MM.1S (cell line): ENCODE data around the gene CFAP61.

Experiments used
- DNase-seq: peaks from one replicate; pipeline ENCODE4 v3.0.0-alpha.2; 2015
- H2AFZ ChIP-seq: fragments of 300-600 bp; sonication (generic); 2 replicates; pipeline ENCODE4 v1.6.0; 2016; ENCODE audit warnings: antibody characterized with exemption, low read length
- H3F3A ChIP-seq: fragments of 300-600 bp; sonication (generic); 2 replicates; pipeline ENCODE4 v1.6.1; 2016; ENCODE audit warnings: mild to moderate bottlenecking, antibody characterized with exemption, low read length, moderate library complexity, mixed read lengths; ENCODE audit not compliant: insufficient read depth
- H3K27ac ChIP-seq: fragments of 300-600 bp; sonication (generic); 2 replicates; pipeline ENCODE4 v1.5.1; 2016; ENCODE audit warnings: mild to moderate bottlenecking, low read length
- H3K27me3 ChIP-seq: fragments of 300-600 bp; sonication (generic); replicated peaks from 2 replicates; pipeline ENCODE4 v1.6.0; 2016; ENCODE audit warnings: low read length; ENCODE audit not compliant: insufficient read depth
- H3K36me3 ChIP-seq: fragments of 300-600 bp; sonication (generic); replicated peaks from 2 replicates; pipeline ENCODE4 v1.6.1; 2016; ENCODE audit warnings: mild to moderate bottlenecking, low read length, mixed read lengths; ENCODE audit not compliant: insufficient read depth
- H3K4me1 ChIP-seq: fragments of 300-600 bp; sonication (generic); 2 replicates; pipeline ENCODE4 v1.6.1; 2016; ENCODE audit warnings: low read length, mixed read lengths
- H3K4me2 ChIP-seq: fragments of 300-600 bp; sonication (generic); 2 replicates; pipeline ENCODE4 v1.6.0; 2016; ENCODE audit warnings: low read depth, low read length
- H3K4me3 ChIP-seq: fragments of 300-600 bp; sonication (generic); 2 replicates; pipeline ENCODE4 v1.5.1; 2016; ENCODE audit warnings: low read length, mixed read lengths
- H3K79me2 ChIP-seq: fragments of 300-600 bp; sonication (generic); 2 replicates; pipeline ENCODE4 v1.6.1; 2016; ENCODE audit warnings: mixed run types, low read length, mixed read lengths
- H3K9ac ChIP-seq: fragments of 300-600 bp; sonication (generic); 2 replicates; pipeline ENCODE4 v1.6.1; 2016; ENCODE audit warnings: low read length, mixed read lengths
- H3K9me2 ChIP-seq: fragments of 300-600 bp; sonication (generic); replicated peaks from 2 replicates; pipeline ENCODE4 v1.6.1; 2016; ENCODE audit warnings: mild to moderate bottlenecking, low read length, mixed read lengths; ENCODE audit not compliant: insufficient read depth
- H3K9me3 ChIP-seq: fragments of 300-600 bp; sonication (generic); replicated peaks from 2 replicates; pipeline ENCODE4 v1.6.1; 2016; ENCODE audit warnings: mild to moderate bottlenecking, low read length, mixed read lengths; ENCODE audit not compliant: insufficient read depth
- H4K20me1 ChIP-seq: fragments of 300-600 bp; sonication (generic); 2 replicates; pipeline ENCODE4 v1.6.1; 2016; ENCODE audit warnings: mild to moderate bottlenecking, low read length, moderate library complexity, mixed read lengths; ENCODE audit not compliant: insufficient read depth
- EZH2 ChIP-seq: fragments of 300-600 bp; sonication (generic); optimal IDR thresholded peaks from 2 replicates; pipeline ENCODE3; 2017; ENCODE audit warnings: low read depth, mild to moderate bottlenecking, antibody characterized with exemption, low read length, mixed read lengths
- EZH2phosphoT487 ChIP-seq: fragments of 300-600 bp; sonication (generic); IDR thresholded peaks from 2 replicates; pipeline ENCODE4 v1.6.1; 2018; ENCODE audit warnings: antibody characterized with exemption, low read length
- TF ChIP-seq, protein P1 (sequence below): fragments of 300-600 bp; sonication (generic); IDR thresholded peaks from 2 replicates; pipeline ENCODE4 v1.5.1; 2016; ENCODE audit warnings: antibody characterized with exemption, low read length, mixed read lengths

CFAP61 gene

DNA sequence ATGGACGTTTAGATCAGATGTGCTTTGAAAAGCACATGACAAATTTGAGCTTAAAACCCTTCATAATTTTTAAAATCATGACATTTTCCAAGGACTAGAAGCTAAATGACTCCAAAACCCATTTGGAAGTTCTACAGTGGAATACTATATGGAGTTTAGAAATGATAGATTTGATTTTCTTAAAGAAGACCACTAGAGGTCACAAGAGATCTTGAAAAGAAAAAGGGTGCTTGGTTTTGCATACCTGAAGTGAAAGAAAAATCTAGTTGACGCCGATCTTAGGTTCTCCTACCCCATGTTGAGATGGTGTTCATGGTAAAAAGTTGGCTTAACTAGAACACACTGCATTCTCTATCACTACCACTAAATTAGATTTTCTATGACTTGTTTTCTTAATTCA lies 31.5 kb downstream of the CFAP61 start:
- Histone ChIP-seq H3K9ac (no peak overlapping the region), H4K20me1 (no peaks in the 10 kb centered on the region), H3K4me1 (no peaks in the 10 kb centered on the region), H3K79me2 (no peaks in the 10 kb centered on the region), H3K9me2 (no peaks in the 10 kb centered on the region), H2AFZ (peak overlapping the region; percentile 17), H3K9me3 (no peaks in the 10 kb centered on the region), H3K27me3 (no peaks in the 10 kb centered on the region), H3K27ac (no peak overlapping the region), H3F3A (no peaks in the 10 kb centered on the region), H3K4me2 (peak overlapping the region; percentile 29; the same call in 1 of the 2 replicates), H3K4me3 (no peak overlapping the region), H3K36me3 (no peaks in the 10 kb centered on the region)
- DNase-seq: peak; percentile 64
- TF ChIP-seq, protein P1, sequence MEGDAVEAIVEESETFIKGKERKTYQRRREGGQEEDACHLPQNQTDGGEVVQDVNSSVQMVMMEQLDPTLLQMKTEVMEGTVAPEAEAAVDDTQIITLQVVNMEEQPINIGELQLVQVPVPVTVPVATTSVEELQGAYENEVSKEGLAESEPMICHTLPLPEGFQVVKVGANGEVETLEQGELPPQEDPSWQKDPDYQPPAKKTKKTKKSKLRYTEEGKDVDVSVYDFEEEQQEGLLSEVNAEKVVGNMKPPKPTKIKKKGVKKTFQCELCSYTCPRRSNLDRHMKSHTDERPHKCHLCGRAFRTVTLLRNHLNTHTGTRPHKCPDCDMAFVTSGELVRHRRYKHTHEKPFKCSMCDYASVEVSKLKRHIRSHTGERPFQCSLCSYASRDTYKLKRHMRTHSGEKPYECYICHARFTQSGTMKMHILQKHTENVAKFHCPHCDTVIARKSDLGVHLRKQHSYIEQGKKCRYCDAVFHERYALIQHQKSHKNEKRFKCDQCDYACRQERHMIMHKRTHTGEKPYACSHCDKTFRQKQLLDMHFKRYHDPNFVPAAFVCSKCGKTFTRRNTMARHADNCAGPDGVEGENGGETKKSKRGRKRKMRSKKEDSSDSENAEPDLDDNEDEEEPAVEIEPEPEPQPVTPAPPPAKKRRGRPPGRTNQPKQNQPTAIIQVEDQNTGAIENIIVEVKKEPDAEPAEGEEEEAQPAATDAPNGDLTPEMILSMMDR: peak; percentile 50
- TF ChIP-seq EZH2phosphoT487: no peak

DNA sequence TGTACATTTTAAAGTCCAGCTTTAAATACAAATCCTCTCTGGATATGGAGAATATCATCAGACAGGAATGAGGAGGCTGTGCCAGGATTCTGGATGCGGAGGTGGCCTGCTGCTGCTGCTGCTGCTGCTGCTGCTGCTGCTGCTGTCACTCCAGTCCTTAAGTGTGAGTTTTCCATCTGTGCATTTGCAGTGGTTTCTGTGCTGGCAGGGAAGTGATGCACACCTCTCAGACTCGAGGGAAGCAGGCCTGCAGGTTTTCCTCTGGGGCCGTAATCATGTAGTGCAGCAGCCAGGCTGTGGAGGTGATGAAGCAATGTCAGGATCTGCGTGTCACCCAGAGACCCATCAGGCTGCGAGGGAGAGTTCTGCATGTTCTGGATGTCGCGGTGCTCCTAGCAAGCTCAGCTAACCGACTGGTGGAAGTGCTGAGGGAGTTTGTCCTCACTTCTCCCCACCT lies 32.0 kb downstream of the CFAP61 start:
- TF ChIP-seq, protein P1: no peak
- TF ChIP-seq EZH2 (no peak), EZH2phosphoT487 (no peak)
- no peak for DNase-seq
- H3K9me2 ChIP-seq: no peaks in the 10 kb centered on the region
- H2AFZ ChIP-seq: peak overlapping the region; percentile 17
- no peak overlapping the region for H3K4me3 ChIP-seq
- no peaks in the 10 kb centered on the region for H3F3A ChIP-seq
- H3K27ac ChIP-seq: no peak overlapping the region
- H3K27me3 ChIP-seq: no peaks in the 10 kb centered on the region
- H3K4me2 ChIP-seq: peak overlapping the region; percentile 29; the same call in 1 of the 2 replicates
- no peaks in the 10 kb centered on the region for H3K79me2 ChIP-seq
- H3K4me1 ChIP-seq: no peaks in the 10 kb centered on the region
- H3K9me3 ChIP-seq: no peaks in the 10 kb centered on the region
- H3K36me3 ChIP-seq: no peaks in the 10 kb centered on the region
- H3K9ac ChIP-seq: no peak overlapping the region
- H4K20me1 ChIP-seq: no peaks in the 10 kb centered on the region

DNA sequence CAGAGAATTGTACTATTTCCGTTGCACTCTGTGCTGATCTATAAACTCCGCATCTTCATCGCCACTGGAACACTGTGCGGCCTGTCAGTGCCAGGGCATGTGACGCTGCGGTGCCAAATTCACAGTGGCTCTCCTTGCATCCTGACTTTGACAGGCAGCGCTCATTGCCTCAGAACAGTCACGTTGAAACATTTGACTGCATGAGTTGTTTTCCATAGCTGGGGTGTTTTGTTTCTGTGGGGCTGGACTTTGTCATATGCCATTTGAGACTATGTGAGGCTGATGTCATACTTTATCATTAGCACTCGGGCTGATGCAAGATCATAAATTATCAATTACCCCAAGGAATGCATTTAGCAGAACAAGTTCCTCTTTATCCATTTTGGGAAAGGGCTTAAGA lies 32.7 kb downstream of the CFAP61 start:
- no peak for TF ChIP-seq EZH2
- no peak for TF ChIP-seq EZH2phosphoT487
- TF ChIP-seq, protein P1: no peak

More for the DNA sequence above, 32.7 kb downstream of the CFAP61 start:
- Histone ChIP-seq H3K4me2 (no peak overlapping the region), H3F3A (no peaks in the 10 kb centered on the region), H3K36me3 (no peaks in the 10 kb centered on the region), H2AFZ (no peak overlapping the region), H3K4me1 (no peaks in the 10 kb centered on the region), H3K27ac (no peak overlapping the region), H4K20me1 (no peaks in the 10 kb centered on the region), H3K27me3 (no peaks in the 10 kb centered on the region), H3K9me3 (no peaks in the 10 kb centered on the region), H3K9ac (no peak overlapping the region), H3K4me3 (no peak overlapping the region), H3K79me2 (no peaks in the 10 kb centered on the region), H3K9me2 (no peaks in the 10 kb centered on the region)
- no peak for DNase-seq
